Renal cortex interstitium (tissue), 11 donors: Measurements from ENCODE around the gene ZDHHC9. TPM values are rescaled to one million over a fixed set of nuclear protein-coding genes. Genes with fewer than 3 reads are reported as not detected.

ENCODE experiments used
- DNase-seq, 11 donors: peaks; one replicate each; pipeline ENCODE4 v3.0.0-alpha.2; 2013; ENCODE audit warnings: low read depth in 9 of 11, low spot score in 4 of 11; ENCODE audit errors: extremely low read depth in 1 of 11
- polyA plus RNA-seq, 3 donors: library from polyadenylated mRNA; unstranded; fragments of 120-200 nt; gene quantifications; one replicate each; pipeline ENCODE4 v1.2.1, GENCODE V29; 2013; ENCODE audit not compliant: insufficient read length in 3 of 3

The ZDHHC9 gene
- polyA plus RNA-seq, 3 donors = 45.6 to 49.0 (median 48.7) TPM

GRCh38 chrX:129831091-129831885 is 12.4 kb downstream of the ZDHHC9 start:
- no peak for DNase-seq

GRCh38 chrX:129830494-129830893 is 13.2 kb downstream of the ZDHHC9 start:
- no peak for DNase-seq

GRCh38 chrX:129825746-129826505 is 17.8 kb downstream of the ZDHHC9 start:
- DNase-seq = no peak

- no peak for DNase-seq
These were observed 19.1 kb downstream of the ZDHHC9 start for GRCh38 chrX:129824620-129825019.

GRCh38 chrX:129823522-129823921 is 20.2 kb downstream of the ZDHHC9 start:
- DNase-seq = no peak

GRCh38 chrX:129823115-129823514 is 20.6 kb downstream of the ZDHHC9 start:
- no peak for DNase-seq

GRCh38 chrX:129818123-129818522 is 25.6 kb downstream of the ZDHHC9 start:
- no peak for DNase-seq

GRCh38 chrX:129813662-129814368 is 29.9 kb downstream of the ZDHHC9 start:
- DNase-seq = no peak

- no peak for DNase-seq
These were observed 34.6 kb downstream of the ZDHHC9 start for GRCh38 chrX:129808829-129809796.

GRCh38 chrX:129808158-129808828 is 35.4 kb downstream of the ZDHHC9 start:
- no peak for DNase-seq

- peak in 4 of 11 donors; percentile 8 to 22 (median 14) for DNase-seq
These were observed 38.9 kb downstream of the ZDHHC9 start for GRCh38 chrX:129804806-129805205.

GRCh38 chrX:129802863-129803262 is 40.8 kb downstream of the ZDHHC9 start:
- DNase-seq = no peak

- DNase-seq = peak in 2 of 11 donors; percentile 11 to 15
These were observed 43.5 kb downstream of the ZDHHC9 start for GRCh38 chrX:129800186-129800585.

- no peak for DNase-seq
These were observed 44.8 kb downstream of the ZDHHC9 start for GRCh38 chrX:129798888-129799287.

GRCh38 chrX:129798456-129798855 is 45.2 kb downstream of the ZDHHC9 start:
- DNase-seq = no peak

- no peak for DNase-seq
These were observed 46.3 kb downstream of the ZDHHC9 start for GRCh38 chrX:129797251-129797906.

GRCh38 chrX:129795584-129795983 is 48.1 kb downstream of the ZDHHC9 start:
- DNase-seq = no peak
